Measurements from ENCODE around the gene PLEKHG1. TPM values are rescaled to one million over a fixed set of nuclear protein-coding genes. Genes with fewer than 3 reads are reported as not detected.

The PLEKHG1 gene
- total and polyA plus RNA-seq, 2 of the 13 experiments (the other 11 are each of a cell fraction or from before 2014, with no cell fraction given) = 0.03 to 0.04 TPM

- no peak for TF ChIP-seq GABPB1 (CRISPR knock-in tag; IDR thresholded peaks at IDR 0.05)
- TF ChIP-seq ARNTL (CRISPR knock-in tag; IDR thresholded peaks at IDR 0.05) = no peak
- TF ChIP-seq TSC22D2 (CRISPR knock-in tag; IDR thresholded peaks at IDR 0.05; ENCODE audit: borderline replicate concordance) = no peak
- no peak for TF ChIP-seq ERF (CRISPR knock-in tag; IDR thresholded peaks at IDR 0.05)
- no peak for TF ChIP-seq ZNF260 (CRISPR knock-in tag; IDR thresholded peaks at IDR 0.05; ENCODE audit: borderline replicate concordance, low read depth)
- TF ChIP-seq POLR2G (IDR thresholded peaks at IDR 0.05; ENCODE audit: low read depth, low read length) = no peak
Observed at GRCh38 chr6:150584065-150584464, 15.6 kb upstream of the PLEKHG1 start (continued).

GRCh38 chr6:150584596-150584995, 15.1 kb upstream of the PLEKHG1 start:
- Histone ChIP-seq H3K4me3 (replicated peaks in 1 of 3; ENCODE audit: insufficient read depth in 1 of 3, low read depth in 2 of 3, low read length in 3 of 3) (no peak overlapping the region), H3K27me3 (ENCODE audit: control insufficient read depth in 1 of 2, insufficient read depth in 2 of 2, low read length in 2 of 2) (0 out of 5 replicates have a peak, but pooled peaks cover 0 to 5% of the 10 kb centered on the region in 2 experiments), H3K4me1 (ENCODE audit: insufficient read depth, low read length) (no peaks in the 10 kb centered on the region), H3K36me3 (replicated peaks in 1 of 2; ENCODE audit: control insufficient read depth in 1 of 2, insufficient read depth in 2 of 2, low read length in 2 of 2) (no peaks in the 10 kb centered on the region), H3K27ac (ENCODE audit: extremely low read length, insufficient read depth, low read length) (no peak overlapping the region), H4K20me1 (ENCODE audit: insufficient read depth, low read length) (no peaks in the 10 kb centered on the region), H2AFZ (ENCODE audit: low read length) (no peak overlapping the region), H3K4me2 (ENCODE audit: low read depth, low read length) (no peak overlapping the region), H3K79me2 (ENCODE audit: insufficient read depth, low read length) (no peaks in the 10 kb centered on the region), H3K9ac (ENCODE audit: insufficient read depth, low read depth, low read length) (no peak overlapping the region), H3K9me3 (ENCODE audit: low read length) (no peaks in the 10 kb centered on the region)
- BruUV-seq (replicated peaks) = no TSS peak
- intact Hi-C loops (cut with micrococcal nuclease; ENCODE audit: unreplicated experiment) = no loop called here
- no peak for FAIRE-seq
- peak; percentile 37; the same call in 2 of the 3 replicates for ATAC-seq
- in situ Hi-C loops (cut with HindIII; ENCODE audit: extremely low pct_ligation_motif_present, low pct_unique_long_range_greater_than_20kb) = no loop called here
- POLR2A ChIA-PET = no interaction called here
- DNase-seq (ENCODE audit: low spot score) = no peak
- CTCF ChIA-PET (ENCODE audit: low intra/inter-chr PET ratio, low total read pairs) = no interaction called here
- TF ChIP-seq ZNF331 (CRISPR knock-in tag; IDR thresholded peaks at IDR 0.05) = no peak
- peak; percentile 90 for TF ChIP-seq ZNF770 (CRISPR knock-in tag; IDR thresholded peaks at IDR 0.05)
- 0 out of 2 replicates have a peak, but pooled peaks have one; percentile 21 for TF ChIP-seq ZMYM3 (CRISPR knock-in tag; IDR thresholded peaks at IDR 0.05)
- WGBS (ENCODE audit: low lambda C conversion rate) = 21% methylated on average over 1 of the region's 1 CpG

All from HepG2 (cell line).